GM21447 (cell line): ENCODE data around the gene ANGPTL4.
"Not testable (repeated sequence)": the region's sequence is repeated elsewhere in the genome, so short reads cannot be mapped to it uniquely, and the experiment has no call there.

Experiments used
- ATAC-seq: cut with Tn5 transposase; IDR thresholded peaks from one replicate; pipeline ENCODE4 v1.9.1; 2021; ENCODE audit not compliant: unreplicated experiment

Gene ANGPTL4

GRCh38 chr19:8363803-8364771 is at the start of gene ANGPTL4:
Gene ANGPTL4, plus strand, starts transcription at chr19:8364155. Its CDS starts 167 bp downstream, at chr19:8364322.
- ATAC-seq: no peak

GRCh38 chr19:8314981-8315640 is 48.8 kb upstream of the ANGPTL4 start:
- ATAC-seq: not testable (repeated sequence)

- no peak for ATAC-seq
These were observed 47.4 kb upstream of the ANGPTL4 start for GRCh38 chr19:8316351-8317125.

- ATAC-seq: not testable (repeated sequence)
These were observed 45.1 kb upstream of the ANGPTL4 start for GRCh38 chr19:8318835-8319234.

- no peak for ATAC-seq
These were observed 44.0 kb upstream of the ANGPTL4 start for GRCh38 chr19:8319807-8320520.

GRCh38 chr19:8320564-8321066 is 43.3 kb upstream of the ANGPTL4 start:
- peak; percentile 17 for ATAC-seq

GRCh38 chr19:8321067-8321985 is 42.6 kb upstream of the ANGPTL4 start, which contains the start of the genes NDUFA7 and RPS28:
Gene NDUFA7, minus strand, starts transcription at chr19:8321375. Its CDS starts 17 bp downstream, at chr19:8321358.
Gene RPS28, plus strand, starts transcription at chr19:8321496. Its CDS starts 35 bp downstream, at chr19:8321531.
- ATAC-seq: peak; percentile 72

GRCh38 chr19:8321986-8322637 is 41.8 kb upstream of the ANGPTL4 start:
- ATAC-seq: no peak

GRCh38 chr19:8322638-8322997 is 41.3 kb upstream of the ANGPTL4 start:
- ATAC-seq: no peak

GRCh38 chr19:8323781-8324185 is 40.2 kb upstream of the ANGPTL4 start:
- no peak for ATAC-seq

GRCh38 chr19:8324186-8325050 is 39.5 kb upstream of the ANGPTL4 start:
- ATAC-seq: no peak

- ATAC-seq: no peak
These were observed 38.5 kb upstream of the ANGPTL4 start for GRCh38 chr19:8325454-8325853.

- no peak for ATAC-seq
These were observed 34.0 kb upstream of the ANGPTL4 start for GRCh38 chr19:8329996-8330395.

- no peak for ATAC-seq
These were observed 32.6 kb upstream of the ANGPTL4 start for GRCh38 chr19:8331263-8331845.

GRCh38 chr19:8332976-8333766 is 30.8 kb upstream of the ANGPTL4 start:
- no peak for ATAC-seq

- no peak for ATAC-seq
These were observed 30.0 kb upstream of the ANGPTL4 start for GRCh38 chr19:8333767-8334457.
